Hepatocyte (in vitro differentiated cells): ENCODE data around the gene TTC28. TPM values are rescaled to one million over a fixed set of nuclear protein-coding genes. Genes with fewer than 3 reads are reported as not detected.
A peak's percentile ranks its signal among the peaks of the same experiment; 100 is the strongest.
"Not testable (repeated sequence)": the region's sequence is repeated elsewhere in the genome, so short reads cannot be mapped to it uniquely, and the experiment has no call there.

Experiments used
- DNase-seq: peaks from one replicate; pipeline ENCODE4 v3.0.0-alpha.2; 2016; ENCODE audit warnings: low spot score
- H2AFZ ChIP-seq: fragments of 200-600 bp; sonication (generic); 2 replicates; pipeline ENCODE4 v1.6.0; 2016; ENCODE audit warnings: antibody characterized with exemption, mild to moderate bottlenecking
- H3K27ac ChIP-seq: fragments of 200-600 bp; sonication (generic); 2 replicates; pipeline ENCODE4 v1.5.1; 2016; ENCODE audit warnings: mild to moderate bottlenecking
- H3K27me3 ChIP-seq: fragments of 200-600 bp; sonication (generic); 2 replicates; pipeline ENCODE4 v1.6.1; 2016
- H3K36me3 ChIP-seq: fragments of 200-600 bp; sonication (generic); replicated peaks from 2 replicates; pipeline ENCODE4 v1.5.1; 2016; ENCODE audit warnings: low read depth; ENCODE audit not compliant: insufficient read depth
- H3K4me1 ChIP-seq: fragments of 200-600 bp; sonication (generic); 2 replicates; pipeline ENCODE4 v1.5.1; 2016; ENCODE audit warnings: mild to moderate bottlenecking, moderate library complexity; ENCODE audit not compliant: insufficient read depth
- H3K4me2 ChIP-seq: fragments of 200-600 bp; sonication (generic); 2 replicates; pipeline ENCODE4 v1.6.0; 2016
- H3K4me3 ChIP-seq: fragments of 200-600 bp; sonication (generic); 2 replicates; pipeline ENCODE4 v1.5.1; 2016; ENCODE audit warnings: mild to moderate bottlenecking
- H3K79me2 ChIP-seq: fragments of 200-600 bp; sonication (generic); 2 replicates; pipeline ENCODE4 v1.6.0; 2017; ENCODE audit warnings: mild to moderate bottlenecking
- H3K9me2 ChIP-seq: fragments of 200-600 bp; sonication (generic); replicated peaks from 2 replicates; pipeline ENCODE4 v1.6.0; 2017; ENCODE audit warnings: mild to moderate bottlenecking; ENCODE audit not compliant: insufficient read depth
- H3K9me3 ChIP-seq: fragments of 200-600 bp; sonication (generic); 2 replicates; pipeline ENCODE4 v1.5.1; 2016; ENCODE audit warnings: low read depth, mild to moderate bottlenecking
- H4K20me1 ChIP-seq: fragments of 200-600 bp; sonication (generic); 2 replicates; pipeline ENCODE4 v1.6.0; 2016; ENCODE audit warnings: mild to moderate bottlenecking; ENCODE audit not compliant: insufficient read depth, poor library complexity, severe bottlenecking
- EZH2 ChIP-seq: fragments of 200-600 bp; sonication (generic); IDR thresholded peaks from 2 replicates; pipeline ENCODE4 v1.6.1; 2016; ENCODE audit warnings: antibody characterized with exemption, mild to moderate bottlenecking, borderline replicate concordance
- EZH2phosphoT487 ChIP-seq: fragments of 200-600 bp; sonication (generic); IDR thresholded peaks from one replicate; pipeline ENCODE4 v1.6.1; 2018; ENCODE audit warnings: antibody characterized with exemption, mild to moderate bottlenecking, low read depth, moderate library complexity; ENCODE audit not compliant: unreplicated experiment, severe bottlenecking
- WGBS: methylation state at CpG from one replicate; pipeline ENCODE4 v1.1.6; 2016; ENCODE audit warnings: low lambda C conversion rate; ENCODE audit errors: missing lambda C conversion rate; 5-methylcytosine and 5-hydroxymethylcytosine counted together
- polyA plus RNA-seq: library from polyadenylated mRNA; unstranded; fragments of >200 nt; fragmentation: Nextera tagmentation; extraction: Ambion mirVana; gene quantifications from 2 replicates; pipeline ENCODE4 v1.2.1, GENCODE V29; 2016
- total RNA-seq: library from RNA; depleted of rRNA; stranded (reverse); fragments of >200 nt; gene quantifications from 2 replicates; pipeline ENCODE4 v1.2.3, GENCODE V29; 2014
- TF ChIP-seq, protein P1 (sequence below): fragments of 200-600 bp; sonication (generic); IDR thresholded peaks from 2 replicates; pipeline ENCODE4 v1.5.1; 2016; ENCODE audit warnings: antibody characterized with exemption, mild to moderate bottlenecking; ENCODE audit not compliant: poor library complexity

Gene TTC28
- 30.4 and 45.7 TPM in 2 replicates for total RNA-seq
- polyA plus RNA-seq = 13.9 and 14.7 TPM in 2 replicates

DNA sequence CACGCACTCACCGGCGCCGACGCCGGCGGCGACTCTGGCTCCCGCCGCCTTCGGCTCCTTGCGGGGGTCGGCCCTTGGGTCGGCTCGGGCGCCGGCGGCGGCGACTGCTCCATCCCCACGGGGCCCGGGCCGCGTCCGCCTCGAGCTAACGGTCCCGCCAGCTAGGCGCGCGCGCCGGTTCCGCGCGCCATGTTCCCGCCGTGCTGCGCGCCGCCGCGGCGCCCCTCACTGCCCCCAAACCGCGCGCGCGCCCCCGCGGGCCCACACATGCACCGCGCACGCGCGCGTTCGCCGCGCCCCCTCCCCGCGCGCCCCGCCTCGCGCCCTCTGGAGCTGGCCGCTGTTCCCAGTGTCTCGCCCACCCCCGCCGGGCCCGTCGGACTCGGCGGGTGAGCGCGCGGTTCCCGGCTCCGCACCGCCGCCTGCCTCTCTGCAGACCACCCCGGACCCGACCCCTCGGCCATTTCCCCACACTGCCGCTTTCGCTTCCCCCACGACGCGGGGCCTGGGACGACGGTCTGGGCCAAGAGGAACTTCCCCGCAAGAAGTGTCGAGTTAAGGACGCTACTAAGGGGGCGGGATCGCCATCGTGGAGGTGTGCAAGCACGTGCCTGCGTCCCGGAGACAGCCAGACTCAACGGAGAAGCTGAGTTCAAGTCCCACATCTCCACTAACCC, at the start of gene TTC28:
TSS of gene TTC28 (minus strand) at position 230 of the 677 bp plus-strand sequence. CDS start at position 113, 117 bp downstream.
- 8% methylated on average over 45 of the region's 101 CpGs for WGBS
- Histone ChIP-seq H3K4me2 (peak within 1 kb of the TSS; percentile 91), H3K79me2 (peaks cover 32% of the 10 kb centered on the region), H2AFZ (peak within 1 kb of the TSS; percentile 99), H3K4me3 (peak within 1 kb of the TSS; percentile 88), H3K27ac (peak within 1 kb of the TSS; percentile 88)
- not testable (repeated sequence) for H4K20me1 ChIP-seq, H3K4me1 ChIP-seq, H3K9me3 ChIP-seq, H3K27me3 ChIP-seq, H3K36me3 ChIP-seq, H3K9me2 ChIP-seq
- DNase-seq = peak; percentile 93

DNA sequence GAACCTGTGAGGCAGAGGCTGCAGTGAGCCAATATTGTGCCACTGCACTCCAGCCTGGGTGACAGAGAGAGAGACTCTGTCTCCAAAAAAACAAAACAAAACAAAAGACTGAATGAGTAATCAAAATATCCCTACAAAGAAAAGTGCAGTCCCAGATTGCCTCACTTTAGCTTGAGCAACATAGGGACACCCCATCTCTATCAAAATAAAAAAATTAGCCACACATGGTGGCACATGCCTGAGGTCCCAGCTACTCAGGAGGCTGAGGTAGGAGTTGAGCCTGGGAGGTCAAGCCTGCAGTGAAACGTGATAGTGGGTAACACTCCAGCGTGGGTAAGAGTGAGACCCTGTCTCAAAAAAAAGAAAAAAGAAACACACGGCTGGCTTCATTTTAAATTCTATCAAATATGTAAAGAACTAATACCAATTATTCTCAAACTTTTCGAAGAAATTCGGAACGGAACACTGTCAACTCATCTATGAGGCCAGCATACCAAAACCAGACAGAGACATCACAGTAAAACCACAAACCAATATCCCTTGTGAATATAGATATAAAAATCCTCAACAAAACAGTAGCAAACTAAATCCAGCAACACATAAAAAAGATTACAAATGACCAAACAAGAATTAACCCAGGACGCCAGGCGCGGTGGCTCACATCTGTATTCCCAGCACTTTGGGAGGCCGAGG, 49.1 kb upstream of the TTC28 start:
- TF ChIP-seq EZH2phosphoT487 (no peak), EZH2 (no peak)
- TF ChIP-seq, protein P1, sequence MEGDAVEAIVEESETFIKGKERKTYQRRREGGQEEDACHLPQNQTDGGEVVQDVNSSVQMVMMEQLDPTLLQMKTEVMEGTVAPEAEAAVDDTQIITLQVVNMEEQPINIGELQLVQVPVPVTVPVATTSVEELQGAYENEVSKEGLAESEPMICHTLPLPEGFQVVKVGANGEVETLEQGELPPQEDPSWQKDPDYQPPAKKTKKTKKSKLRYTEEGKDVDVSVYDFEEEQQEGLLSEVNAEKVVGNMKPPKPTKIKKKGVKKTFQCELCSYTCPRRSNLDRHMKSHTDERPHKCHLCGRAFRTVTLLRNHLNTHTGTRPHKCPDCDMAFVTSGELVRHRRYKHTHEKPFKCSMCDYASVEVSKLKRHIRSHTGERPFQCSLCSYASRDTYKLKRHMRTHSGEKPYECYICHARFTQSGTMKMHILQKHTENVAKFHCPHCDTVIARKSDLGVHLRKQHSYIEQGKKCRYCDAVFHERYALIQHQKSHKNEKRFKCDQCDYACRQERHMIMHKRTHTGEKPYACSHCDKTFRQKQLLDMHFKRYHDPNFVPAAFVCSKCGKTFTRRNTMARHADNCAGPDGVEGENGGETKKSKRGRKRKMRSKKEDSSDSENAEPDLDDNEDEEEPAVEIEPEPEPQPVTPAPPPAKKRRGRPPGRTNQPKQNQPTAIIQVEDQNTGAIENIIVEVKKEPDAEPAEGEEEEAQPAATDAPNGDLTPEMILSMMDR = no peak
- H3K4me3 ChIP-seq = no peak overlapping the region
- 93% methylated on average over 10 of the region's 10 CpGs for WGBS
- H4K20me1 ChIP-seq = no peaks in the 10 kb centered on the region
- H3K4me2 ChIP-seq = no peak overlapping the region
- no peaks in the 10 kb centered on the region for H3K9me3 ChIP-seq
- H3K27ac ChIP-seq = no peak overlapping the region
- H3K27me3 ChIP-seq = no peaks in the 10 kb centered on the region
- H3K79me2 ChIP-seq = no peaks in the 10 kb centered on the region
- no peak for DNase-seq
- H3K4me1 ChIP-seq = no peaks in the 10 kb centered on the region
- no peaks in the 10 kb centered on the region for H3K9me2 ChIP-seq
- H3K36me3 ChIP-seq = no peaks in the 10 kb centered on the region
- H2AFZ ChIP-seq = no peak overlapping the region

DNA sequence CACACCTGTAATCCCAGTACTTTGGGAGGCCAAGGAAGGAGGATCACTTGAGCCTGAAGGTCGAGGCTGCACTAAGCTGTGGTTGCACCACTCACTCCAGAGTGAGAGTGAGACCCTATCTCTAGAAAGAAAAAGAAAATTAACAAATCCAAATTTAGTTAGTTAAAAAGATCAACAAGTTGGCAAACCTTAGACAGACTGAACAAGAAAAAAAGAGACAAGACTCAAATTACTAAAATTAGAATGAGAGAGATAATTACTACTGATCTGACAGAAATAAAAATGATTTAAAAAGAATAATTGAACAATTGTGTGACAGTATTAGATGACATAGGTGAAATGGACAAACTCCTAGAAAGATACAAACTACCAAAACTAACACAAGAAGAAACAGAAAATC, 48.4 kb upstream of the TTC28 start:
- Histone ChIP-seq H3K9me2 (no peaks in the 10 kb centered on the region), H3K9me3 (no peaks in the 10 kb centered on the region), H3K79me2 (no peaks in the 10 kb centered on the region), H4K20me1 (no peaks in the 10 kb centered on the region), H3K4me3 (no peak overlapping the region), H3K27ac (no peak overlapping the region), H3K27me3 (no peaks in the 10 kb centered on the region), H3K4me1 (no peaks in the 10 kb centered on the region), H2AFZ (no peak overlapping the region), H3K36me3 (no peaks in the 10 kb centered on the region), H3K4me2 (no peak overlapping the region)
- no peak for DNase-seq
- WGBS = 96% methylated on average over 1 of the region's 1 CpG
- TF ChIP-seq EZH2phosphoT487 = no peak
- TF ChIP-seq, protein P1 = no peak
- TF ChIP-seq EZH2 = no peak

DNA sequence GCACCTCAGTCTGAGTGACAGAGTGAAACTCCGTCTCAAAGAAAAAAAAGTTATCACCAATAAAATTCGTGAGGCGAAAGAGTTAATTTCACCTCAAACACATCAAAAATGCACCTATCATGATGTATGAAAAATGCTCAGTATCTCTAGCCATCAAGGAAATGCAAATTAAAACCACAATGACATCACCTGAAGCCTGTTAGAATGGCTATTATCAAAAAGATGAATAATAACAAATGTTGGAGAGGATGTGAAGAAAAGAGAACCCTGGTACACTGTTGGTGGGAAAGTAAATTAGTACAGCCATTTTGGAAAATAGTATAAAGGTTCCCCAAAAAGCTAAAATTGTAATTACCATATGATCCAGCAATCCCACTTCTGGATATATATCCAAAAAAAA, 38.4 kb upstream of the TTC28 start:
- Histone ChIP-seq H3K36me3 (no peaks in the 10 kb centered on the region), H3K27ac (no peak overlapping the region), H2AFZ (no peak overlapping the region), H3K4me2 (no peak overlapping the region), H3K79me2 (no peaks in the 10 kb centered on the region), H3K9me3 (no peaks in the 10 kb centered on the region), H3K4me1 (no peaks in the 10 kb centered on the region), H3K9me2 (no peaks in the 10 kb centered on the region), H3K4me3 (no peak overlapping the region), H3K27me3 (no peaks in the 10 kb centered on the region), H4K20me1 (no peaks in the 10 kb centered on the region)
- TF ChIP-seq EZH2 = no peak
- no peak for TF ChIP-seq EZH2phosphoT487
- TF ChIP-seq, protein P1 = no peak
- DNase-seq = no peak
- WGBS = 100% methylated on average over 3 of the region's 3 CpGs
